Measurements from ENCODE around the gene DR1. TPM values are rescaled to one million over a fixed set of nuclear protein-coding genes. Genes with fewer than 3 reads are reported as not detected.
A peak's percentile ranks its signal among the peaks of the same experiment; 100 is the strongest.

The DR1 gene
- total and polyA plus RNA-seq, 2 of the 4 experiments (the other 2 are of a cell fraction): 27.1 to 39.4 TPM

DNA sequence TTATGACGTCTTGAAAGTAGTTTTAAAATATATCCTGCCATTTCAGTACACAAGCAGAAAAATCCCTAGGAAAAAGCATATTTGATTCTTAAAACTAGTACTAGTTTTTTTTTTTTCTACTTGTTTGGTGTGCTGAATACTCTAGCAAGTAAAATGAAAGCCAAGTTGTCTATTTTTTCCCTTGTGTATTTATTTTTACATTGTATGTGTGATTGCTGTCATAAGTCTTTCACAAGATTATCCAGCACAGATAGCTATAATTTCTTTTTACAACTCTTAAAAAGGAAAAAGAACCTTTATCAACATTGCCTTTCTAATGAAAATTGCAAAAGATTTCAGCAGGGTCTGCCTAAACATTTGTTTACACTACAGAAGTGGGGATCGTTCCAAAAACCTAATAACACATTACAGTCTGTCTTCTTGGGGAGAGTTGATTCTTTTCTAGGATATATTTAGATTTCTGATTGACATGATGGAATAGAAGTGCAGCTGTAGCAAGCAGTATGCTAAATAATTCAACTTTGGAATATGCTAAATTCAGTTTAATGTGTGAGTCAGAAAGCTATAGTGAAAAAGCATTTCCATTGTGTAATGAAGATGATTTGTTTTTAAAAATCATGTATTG is 2.5 kb downstream of the DR1 start:
- no peak overlapping the region for H2AFZ ChIP-seq (replicated peaks; ENCODE audit: low read length, poor library complexity)
- dilution Hi-C loops (cut with HindIII; ENCODE audit: low sequenced_read_pairs, unreplicated experiment) (no loop called here), intact Hi-C loops (cut with micrococcal nuclease) (loop anchor here (1.0 to 5.0 kb wide), 3 partner anchors 167 to 499 kb away; partner anchors contain the start of genes CCDC18, MTF2 and TMED5), in situ Hi-C loops (cut with MboI; ENCODE audit: low sequenced_read_pairs) (no loop called here)
- H3K9me1 ChIP-seq (ENCODE audit: insufficient read depth, low read length): peaks cover 6% of the 10 kb centered on the region
- no peak overlapping the region for H4K5ac ChIP-seq (ENCODE audit: low read depth, low read length)
- no peaks in the 10 kb centered on the region for H3K27me3 ChIP-seq (ENCODE audit: control insufficient read depth, insufficient read depth, low read length)
- H4K91ac ChIP-seq (ENCODE audit: insufficient read depth, low read depth, low read length): no peak overlapping the region
- H3K23ac ChIP-seq (ENCODE audit: low read depth, low read length): no peak overlapping the region; the same call in 1 of the 2 replicates
- no peak overlapping the region for H3K56ac ChIP-seq (ENCODE audit: extremely low read depth, insufficient read depth, low read length)
- H2AK9ac ChIP-seq (replicated peaks; ENCODE audit: low read depth, low read length, poor library complexity): no peak overlapping the region
- no peak overlapping the region for H4K8ac ChIP-seq (ENCODE audit: low read depth in 2 of 2, low read length in 2 of 2)
- no CpG with 5 or more reads among the region's 2 CpGs for WGBS, 2 experiments (ENCODE audit: extremely low coverage in 2 of 2, insufficient read length in 1 of 2)
- no peak overlapping the region for H2AK5ac ChIP-seq (ENCODE audit: low read depth, low read length)
- no peak overlapping the region for H2BK20ac ChIP-seq (ENCODE audit: low read depth, low read length)
- H4K20me1 ChIP-seq (ENCODE audit: insufficient read depth, low read length): peaks cover 39% of the 10 kb centered on the region
- H3K4ac ChIP-seq (ENCODE audit: low read depth, low read length): no peak overlapping the region
- H3K9me3 ChIP-seq (ENCODE audit: control insufficient read depth, insufficient read depth, low read length): no peaks in the 10 kb centered on the region
- ATAC-seq (ENCODE audit: low read depth): no peak
- peak overlapping the region; percentile 53; the same call in 1 of the 2 replicates for H3K9ac ChIP-seq (ENCODE audit: low read depth, low read length)
- H3K4me1 ChIP-seq (ENCODE audit: control insufficient read depth, insufficient read depth, low read length): 0 out of 2 replicates have a peak, but pooled peaks cover 3% of the 10 kb centered on the region
- H3K14ac ChIP-seq (replicated peaks; ENCODE audit: low read depth, low read length): no peak overlapping the region
- H3K4me2 ChIP-seq (ENCODE audit: low read depth, low read length): peak overlapping the region; percentile 82
- H3K79me1 ChIP-seq (ENCODE audit: low read depth in 1 of 2, low read length in 2 of 2): peaks cover 11 to 44% of the 10 kb centered on the region in 2 experiments
- POLR2A ChIA-PET (ENCODE audit: unreplicated experiment): no interaction called here
- CTCF ChIA-PET: interaction anchor here (0.5 to 2.0 kb wide), 2 partner anchors 44 to 622 kb away, joined by 5 read pairs; no protein-coding TSS in a partner anchor
- H2BK120ac ChIP-seq (ENCODE audit: low read depth, low read length): no peak overlapping the region
- H3K4me3 ChIP-seq (ENCODE audit: insufficient read depth, low read depth, low read length): peak overlapping the region; percentile 83
- H3K18ac ChIP-seq (ENCODE audit: low read depth, low read length): no peak overlapping the region
- H2BK5ac ChIP-seq (ENCODE audit: low read depth, low read length, poor library complexity, severe bottlenecking): no peak overlapping the region
- no peak for DNase-seq
- BruUV-seq (replicated peaks): no TSS peak
- H3K36me3 ChIP-seq (ENCODE audit: control insufficient read depth, insufficient read depth, low read length): peaks cover 3% of the 10 kb centered on the region; the same call in 1 of the 2 replicates
- no peak overlapping the region for H2BK15ac ChIP-seq (ENCODE audit: low read depth, low read length)
- H3K27ac ChIP-seq (ENCODE audit: insufficient read depth, low read length): no peak overlapping the region; the same call in 1 of the 2 replicates
- TF ChIP-seq NFE2L2 (IDR thresholded peaks at IDR 0.05; ENCODE audit: low read depth, low read length) (no peak), POLR2A (IDR thresholded peaks at IDR 0.05; ENCODE audit: low read depth, low read length) (no peak), CHD1 (IDR thresholded peaks at IDR 0.05; ENCODE audit: low read depth, low read length) (no peak), CEBPB (IDR thresholded peaks at IDR 0.05; ENCODE audit: low read depth, low read length) (no peak), RCOR1 (IDR thresholded peaks at IDR 0.05; ENCODE audit: insufficient replicate concordance, low read length) (no peak), MXI1 (IDR thresholded peaks at IDR 0.05; ENCODE audit: borderline replicate concordance, low read depth, low read length) (no peak), MAFK (IDR thresholded peaks at IDR 0.05; ENCODE audit: low read depth, low read length) (no peak), RAD21 (IDR thresholded peaks at IDR 0.05; ENCODE audit: low read length) (no peak), BHLHE40 (IDR thresholded peaks at IDR 0.05; ENCODE audit: low read depth, low read length) (no peak), FOS (IDR thresholded peaks at IDR 0.05; ENCODE audit: low read depth, low read length) (no peak), MAZ (IDR thresholded peaks at IDR 0.05; ENCODE audit: borderline replicate concordance, low read depth, low read length) (no peak), SMC3 (IDR thresholded peaks at IDR 0.05; ENCODE audit: low read depth, low read length) (no peak)
- TF ChIP-seq, protein P1, sequence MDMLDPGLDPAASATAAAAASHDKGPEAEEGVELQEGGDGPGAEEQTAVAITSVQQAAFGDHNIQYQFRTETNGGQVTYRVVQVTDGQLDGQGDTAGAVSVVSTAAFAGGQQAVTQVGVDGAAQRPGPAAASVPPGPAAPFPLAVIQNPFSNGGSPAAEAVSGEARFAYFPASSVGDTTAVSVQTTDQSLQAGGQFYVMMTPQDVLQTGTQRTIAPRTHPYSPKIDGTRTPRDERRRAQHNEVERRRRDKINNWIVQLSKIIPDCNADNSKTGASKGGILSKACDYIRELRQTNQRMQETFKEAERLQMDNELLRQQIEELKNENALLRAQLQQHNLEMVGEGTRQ (IDR thresholded peaks at IDR 0.05; ENCODE audit: low read depth, low read length): no peak
- TF ChIP-seq, protein P2, sequence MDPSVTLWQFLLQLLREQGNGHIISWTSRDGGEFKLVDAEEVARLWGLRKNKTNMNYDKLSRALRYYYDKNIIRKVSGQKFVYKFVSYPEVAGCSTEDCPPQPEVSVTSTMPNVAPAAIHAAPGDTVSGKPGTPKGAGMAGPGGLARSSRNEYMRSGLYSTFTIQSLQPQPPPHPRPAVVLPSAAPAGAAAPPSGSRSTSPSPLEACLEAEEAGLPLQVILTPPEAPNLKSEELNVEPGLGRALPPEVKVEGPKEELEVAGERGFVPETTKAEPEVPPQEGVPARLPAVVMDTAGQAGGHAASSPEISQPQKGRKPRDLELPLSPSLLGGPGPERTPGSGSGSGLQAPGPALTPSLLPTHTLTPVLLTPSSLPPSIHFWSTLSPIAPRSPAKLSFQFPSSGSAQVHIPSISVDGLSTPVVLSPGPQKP (IDR thresholded peaks at IDR 0.05; ENCODE audit: borderline replicate concordance, low read depth, low read length): no peak
- TF ChIP-seq, protein P3, sequence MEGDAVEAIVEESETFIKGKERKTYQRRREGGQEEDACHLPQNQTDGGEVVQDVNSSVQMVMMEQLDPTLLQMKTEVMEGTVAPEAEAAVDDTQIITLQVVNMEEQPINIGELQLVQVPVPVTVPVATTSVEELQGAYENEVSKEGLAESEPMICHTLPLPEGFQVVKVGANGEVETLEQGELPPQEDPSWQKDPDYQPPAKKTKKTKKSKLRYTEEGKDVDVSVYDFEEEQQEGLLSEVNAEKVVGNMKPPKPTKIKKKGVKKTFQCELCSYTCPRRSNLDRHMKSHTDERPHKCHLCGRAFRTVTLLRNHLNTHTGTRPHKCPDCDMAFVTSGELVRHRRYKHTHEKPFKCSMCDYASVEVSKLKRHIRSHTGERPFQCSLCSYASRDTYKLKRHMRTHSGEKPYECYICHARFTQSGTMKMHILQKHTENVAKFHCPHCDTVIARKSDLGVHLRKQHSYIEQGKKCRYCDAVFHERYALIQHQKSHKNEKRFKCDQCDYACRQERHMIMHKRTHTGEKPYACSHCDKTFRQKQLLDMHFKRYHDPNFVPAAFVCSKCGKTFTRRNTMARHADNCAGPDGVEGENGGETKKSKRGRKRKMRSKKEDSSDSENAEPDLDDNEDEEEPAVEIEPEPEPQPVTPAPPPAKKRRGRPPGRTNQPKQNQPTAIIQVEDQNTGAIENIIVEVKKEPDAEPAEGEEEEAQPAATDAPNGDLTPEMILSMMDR (conservative IDR thresholded peaks at IDR 0.05; ENCODE audit: low read depth, low read length): no peak
